Astrocyte of the spinal cord (primary cell): ENCODE results near the gene DUOXA2.

Source experiments
- DNase-seq: peaks from one replicate; pipeline ENCODE4 v3.0.0; 2011; ENCODE audit warnings: low read depth, low spot score
- H3K4me3 ChIP-seq: 2 replicates; pipeline ENCODE4 v1.5.1; 2011; ENCODE audit warnings: low read depth, mild to moderate bottlenecking, low read length, moderate library complexity
- in situ Hi-C: cut with HindIII; loops from 2 replicates; pipeline ENCODE4 v1.10.0; 2017; ENCODE audit warnings: low sequenced_read_pairs
- TF ChIP-seq, protein P1 (sequence below): IDR thresholded peaks from 2 replicates; pipeline ENCODE4 v1.5.1; 2012; ENCODE audit warnings: low read depth, mild to moderate bottlenecking, low read length, inconsistent platforms

Gene DUOXA2

DNA sequence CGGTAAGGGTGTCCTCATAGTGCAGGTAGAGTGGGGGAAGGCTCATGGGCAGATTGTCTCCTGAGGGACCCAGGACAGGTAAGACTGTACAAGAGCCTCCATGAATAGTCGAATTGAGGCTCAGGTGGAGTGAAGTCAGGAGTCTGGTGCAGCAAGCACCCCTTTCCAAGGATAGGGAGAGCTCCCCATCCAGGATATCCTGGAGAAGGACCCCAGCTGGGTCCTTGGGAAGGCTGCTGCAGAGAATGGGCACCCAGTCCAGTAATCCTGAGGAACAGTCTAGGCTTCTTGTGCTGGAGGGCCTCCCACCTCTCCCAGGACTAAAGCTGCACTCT is 592 bp downstream of the DUOXA2 start:
- TF ChIP-seq, protein P1, sequence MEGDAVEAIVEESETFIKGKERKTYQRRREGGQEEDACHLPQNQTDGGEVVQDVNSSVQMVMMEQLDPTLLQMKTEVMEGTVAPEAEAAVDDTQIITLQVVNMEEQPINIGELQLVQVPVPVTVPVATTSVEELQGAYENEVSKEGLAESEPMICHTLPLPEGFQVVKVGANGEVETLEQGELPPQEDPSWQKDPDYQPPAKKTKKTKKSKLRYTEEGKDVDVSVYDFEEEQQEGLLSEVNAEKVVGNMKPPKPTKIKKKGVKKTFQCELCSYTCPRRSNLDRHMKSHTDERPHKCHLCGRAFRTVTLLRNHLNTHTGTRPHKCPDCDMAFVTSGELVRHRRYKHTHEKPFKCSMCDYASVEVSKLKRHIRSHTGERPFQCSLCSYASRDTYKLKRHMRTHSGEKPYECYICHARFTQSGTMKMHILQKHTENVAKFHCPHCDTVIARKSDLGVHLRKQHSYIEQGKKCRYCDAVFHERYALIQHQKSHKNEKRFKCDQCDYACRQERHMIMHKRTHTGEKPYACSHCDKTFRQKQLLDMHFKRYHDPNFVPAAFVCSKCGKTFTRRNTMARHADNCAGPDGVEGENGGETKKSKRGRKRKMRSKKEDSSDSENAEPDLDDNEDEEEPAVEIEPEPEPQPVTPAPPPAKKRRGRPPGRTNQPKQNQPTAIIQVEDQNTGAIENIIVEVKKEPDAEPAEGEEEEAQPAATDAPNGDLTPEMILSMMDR = no peak
- DNase-seq = no peak
- no peak overlapping the region for H3K4me3 ChIP-seq
- in situ Hi-C loops = no loop called here

DNA sequence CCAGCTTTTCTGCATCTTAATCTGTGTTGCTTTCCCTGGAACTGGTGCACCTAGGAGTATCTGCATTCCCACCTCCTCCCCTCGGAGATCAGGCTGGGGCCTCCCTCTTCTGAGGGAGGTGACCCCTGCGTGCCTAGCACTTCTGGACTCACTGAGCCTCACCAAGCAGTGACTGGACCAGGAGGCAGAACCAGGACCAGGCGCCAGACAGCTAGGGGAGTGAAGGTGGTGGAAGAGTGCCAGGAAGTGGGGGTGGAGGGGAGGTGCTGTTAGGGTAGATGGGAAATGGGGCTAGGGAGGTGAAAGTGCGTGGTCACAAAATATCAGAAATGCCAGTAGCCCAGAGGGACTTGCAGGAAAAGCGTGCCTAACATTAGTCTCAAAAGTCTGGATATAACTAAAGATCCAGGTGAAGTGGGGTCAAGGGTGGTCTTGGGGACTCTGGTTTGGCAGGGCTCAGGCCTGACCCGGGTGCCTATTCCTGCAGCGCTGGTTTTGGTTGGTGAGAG is 1.2 kb downstream of the DUOXA2 start:
- H3K4me3 ChIP-seq = no peak overlapping the region
- TF ChIP-seq, protein P1 = no peak
- in situ Hi-C loops = no loop called here
- no peak for DNase-seq

DNA sequence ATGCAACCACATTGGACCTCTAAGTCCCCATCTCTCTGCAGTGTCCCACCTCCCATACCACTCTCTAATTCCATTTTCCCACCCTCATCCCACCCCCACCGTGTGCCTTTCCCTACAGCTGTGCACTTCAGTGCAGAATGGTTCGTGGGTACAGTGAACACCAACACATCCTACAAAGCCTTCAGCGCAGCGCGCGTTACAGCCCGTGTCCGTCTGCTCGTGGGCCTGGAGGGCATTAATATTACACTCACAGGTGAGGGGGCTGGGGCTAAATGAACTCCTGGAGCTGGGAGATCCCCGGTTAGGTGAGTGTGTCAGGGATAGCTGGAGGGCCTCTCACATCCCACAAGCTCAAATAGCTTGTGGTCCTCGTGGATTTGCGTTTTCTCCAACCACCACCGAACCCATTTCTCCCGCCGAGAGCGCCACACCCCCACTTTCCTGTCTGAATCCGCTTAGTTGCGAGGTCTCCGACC is 1.9 kb downstream of the DUOXA2 start:
- in situ Hi-C loops = no loop called here
- TF ChIP-seq, protein P1 = no peak
- no peak for DNase-seq
- no peak overlapping the region for H3K4me3 ChIP-seq

DNA sequence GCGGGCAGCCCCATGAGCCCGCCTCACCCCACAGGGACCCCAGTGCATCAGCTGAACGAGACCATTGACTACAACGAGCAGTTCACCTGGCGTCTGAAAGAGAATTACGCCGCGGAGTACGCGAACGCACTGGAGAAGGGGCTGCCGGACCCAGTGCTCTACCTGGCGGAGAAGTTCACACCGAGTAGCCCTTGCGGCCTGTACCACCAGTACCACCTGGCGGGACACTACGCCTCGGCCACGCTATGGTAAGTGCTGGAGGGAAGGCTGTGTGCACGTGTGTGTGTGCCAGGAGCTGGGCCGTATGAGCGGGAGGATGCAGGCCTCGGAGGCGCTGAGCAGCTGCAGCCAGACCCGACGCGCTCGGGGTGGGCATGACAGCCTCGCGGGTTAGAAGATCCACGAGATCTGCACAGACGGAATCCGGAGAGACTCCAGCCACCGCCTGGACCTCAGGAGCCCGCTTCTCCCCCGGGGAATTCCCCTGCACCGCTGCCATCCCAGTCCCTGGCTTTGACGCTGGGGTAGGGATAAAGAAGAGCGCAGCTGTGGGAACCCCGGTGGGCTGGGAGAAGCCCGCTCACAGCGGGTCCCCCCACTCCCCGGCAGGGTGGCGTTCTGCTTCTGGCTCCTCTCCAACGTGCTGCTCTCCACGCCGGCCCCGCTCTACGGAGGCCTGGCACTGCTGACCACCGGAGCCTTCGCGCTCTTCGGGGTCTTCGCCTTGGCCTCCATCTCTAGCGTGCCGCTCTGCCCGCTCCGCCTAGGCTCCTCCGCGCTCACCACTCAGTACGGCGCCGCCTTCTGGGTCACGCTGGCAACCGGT is 2.6 kb downstream of the DUOXA2 start:
- in situ Hi-C loops = no loop called here
- TF ChIP-seq, protein P1 = no peak
- H3K4me3 ChIP-seq = no peak overlapping the region
- no peak for DNase-seq

DNA sequence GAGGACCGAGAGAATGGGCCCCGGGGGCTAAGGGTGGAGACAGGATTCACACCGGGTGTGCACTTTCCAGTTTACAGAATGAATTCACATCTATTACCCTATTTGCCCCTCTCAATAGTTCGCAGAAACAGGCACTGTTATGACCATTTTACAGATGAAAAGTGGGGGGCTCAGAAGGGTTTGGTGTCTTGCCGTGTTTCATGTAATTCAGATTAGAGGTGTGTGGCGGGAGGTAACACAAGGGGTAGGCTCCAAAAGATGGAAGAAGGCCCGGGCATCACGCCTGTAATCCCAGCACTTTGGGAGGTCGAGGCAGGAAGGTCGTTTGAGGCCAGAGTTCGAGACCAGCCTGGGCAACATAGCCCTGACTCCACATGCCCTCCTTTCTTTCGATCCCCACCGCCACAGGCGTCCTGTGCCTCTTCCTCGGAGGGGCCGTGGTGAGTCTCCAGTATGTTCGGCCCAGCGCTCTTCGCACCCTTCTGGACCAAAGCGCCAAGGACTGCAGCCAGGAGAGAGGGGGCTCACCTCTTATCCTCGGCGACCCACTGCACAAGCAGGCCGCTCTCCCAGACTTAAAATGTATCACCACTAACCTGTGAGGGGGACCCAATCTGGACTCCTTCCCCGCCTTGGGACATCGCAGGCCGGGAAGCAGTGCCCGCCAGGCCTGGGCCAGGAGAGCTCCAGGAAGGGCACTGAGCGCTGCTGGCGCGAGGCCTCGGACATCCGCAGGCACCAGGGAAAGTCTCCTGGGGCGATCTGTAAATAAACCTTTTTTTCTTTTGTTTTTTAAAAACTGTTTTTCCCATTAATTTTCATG is 3.4 kb downstream of the DUOXA2 start:
- no peak overlapping the region for H3K4me3 ChIP-seq

DNA sequence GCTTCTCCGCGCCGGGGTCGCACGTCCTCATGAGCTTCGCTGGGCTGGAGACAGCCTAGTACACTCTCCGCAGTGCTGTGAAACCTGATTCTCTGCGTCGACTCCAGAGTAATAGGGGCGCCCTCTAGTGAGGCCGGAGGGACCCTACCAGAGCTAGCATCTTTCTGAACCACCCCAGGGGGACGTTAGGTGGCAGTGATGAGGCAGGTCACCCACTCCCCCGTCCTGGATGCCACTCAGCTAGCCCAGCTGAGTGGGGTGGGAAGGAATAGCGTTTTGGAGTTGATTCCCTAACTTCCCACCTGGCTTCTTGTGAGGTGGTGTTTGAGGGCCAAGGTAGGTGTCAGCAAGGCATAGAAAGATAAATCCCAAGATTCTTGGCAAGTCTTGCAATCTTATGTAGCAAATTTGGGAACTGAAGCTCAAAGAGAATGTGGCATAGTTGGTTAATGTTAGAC is 4.0 kb downstream of the DUOXA2 start:
- peak; percentile 89 for DNase-seq
- in situ Hi-C loops = no loop called here
- H3K4me3 ChIP-seq = no peak overlapping the region
- TF ChIP-seq, protein P1 = peak; percentile 100

More for the DNA sequence above, 3.4 kb downstream of the DUOXA2 start:
- in situ Hi-C loops = no loop called here
- TF ChIP-seq, protein P1 = no peak
- DNase-seq = no peak
